Neural cell (in vitro differentiated cells): ENCODE measurements around the gene CEP20. TPM values are rescaled to one million over a fixed set of nuclear protein-coding genes. Genes with fewer than 3 reads are reported as not detected.

Experiments
- H2AFZ ChIP-seq: fragments of 200-600, 300-800 bp; sonication (generic), shearing (Covaris generic); 2 replicates; pipeline ENCODE4 v1.6.0; 2014; ENCODE audit warnings: low read depth, mild to moderate bottlenecking, antibody characterized with exemption, low read length, moderate library complexity
- H3F3A ChIP-seq: fragments of 200-600 bp; shearing (Covaris generic); 2 replicates; pipeline ENCODE4 v1.6.1; 2016; ENCODE audit warnings: mild to moderate bottlenecking, moderate library complexity, mixed read lengths, antibody characterized with exemption, low read length; ENCODE audit not compliant: insufficient read depth, poor library complexity, severe bottlenecking
- H3K27ac ChIP-seq: fragments of 200-600, 300-800 bp; sonication (generic), shearing (Covaris generic); 2 replicates; pipeline ENCODE4 v1.5.1; 2014; ENCODE audit warnings: mild to moderate bottlenecking, low read length, moderate library complexity
- H3K27me3 ChIP-seq: fragments of 300-800, 200-600 bp; sonication (generic), shearing (Covaris generic); 2 replicates; pipeline ENCODE4 v1.6.0; 2014; ENCODE audit warnings: mild to moderate bottlenecking, low read depth, low read length, moderate library complexity; ENCODE audit not compliant: insufficient read depth
- H3K36me3 ChIP-seq: fragments of 300-800, 200-600 bp; sonication (generic), shearing (Covaris generic); 2 replicates; pipeline ENCODE4 v1.5.1; 2014; ENCODE audit warnings: mild to moderate bottlenecking, antibody characterized with exemption, low read length, moderate library complexity; ENCODE audit not compliant: insufficient read depth
- H3K4me2 ChIP-seq: fragments of 300-800, 200-600 bp; sonication (generic), shearing (Covaris generic); 2 replicates; pipeline ENCODE4 v1.6.0; 2014; ENCODE audit warnings: mild to moderate bottlenecking, low read length
- H3K4me3 ChIP-seq: fragments of 300-800, 200-600 bp; sonication (generic), shearing (Covaris generic); 2 replicates; pipeline ENCODE4 v1.5.1; 2014; ENCODE audit warnings: mild to moderate bottlenecking, low read length, moderate library complexity
- H3K79me2 ChIP-seq: fragments of 200-600 bp; shearing (Covaris generic); replicated peaks from 2 replicates; pipeline ENCODE4 v1.6.0; 2014; ENCODE audit warnings: mild to moderate bottlenecking, low read length, moderate library complexity; ENCODE audit not compliant: insufficient read depth
- H3K9ac ChIP-seq: fragments of 300-800, 200-600 bp; sonication (generic), shearing (Covaris generic); 2 replicates; pipeline ENCODE4 v1.6.1; 2016; ENCODE audit warnings: mild to moderate bottlenecking, low read length, mixed read lengths
- H3K9me2 ChIP-seq: fragments of 200-600 bp; shearing (Covaris generic); 2 replicates; pipeline ENCODE4 v1.6.1; 2016; ENCODE audit warnings: mild to moderate bottlenecking, low read length, mixed read lengths; ENCODE audit not compliant: insufficient read depth
- H3K9me3 ChIP-seq: fragments of 200-600, 300-800 bp; sonication (generic), shearing (Covaris generic); 2 replicates; pipeline ENCODE4 v1.6.1; 2016; ENCODE audit warnings: mild to moderate bottlenecking, mixed run types, low read length, moderate library complexity, mixed read lengths
- H4K20me1 ChIP-seq: fragments of 200-600 bp; shearing (Covaris generic); 2 replicates; pipeline ENCODE4 v1.6.1; 2016; ENCODE audit warnings: mild to moderate bottlenecking, mixed run types; ENCODE audit not compliant: insufficient read depth
- EP300 ChIP-seq: fragments of 450-650 bp; conservative IDR thresholded peaks from 2 replicates; pipeline ENCODE4 v1.6.1; 2014; ENCODE audit warnings: antibody characterized with exemption, mild to moderate bottlenecking, moderate library complexity; ENCODE audit not compliant: poor library complexity, severe bottlenecking
- EZH2 ChIP-seq: fragments of 200-600, 300-800 bp; shearing (Covaris generic), sonication (generic); IDR thresholded peaks from 2 replicates; pipeline ENCODE4 v1.6.1; 2014; ENCODE audit warnings: antibody characterized with exemption, low read length, borderline replicate concordance, mild to moderate bottlenecking; ENCODE audit not compliant: insufficient read depth, poor library complexity, severe bottlenecking
- MXI1 ChIP-seq: fragments of 450-650 bp; conservative IDR thresholded peaks from 2 replicates; pipeline ENCODE4 v1.6.1; 2014; ENCODE audit warnings: antibody characterized with exemption, mild to moderate bottlenecking; ENCODE audit not compliant: poor library complexity, severe bottlenecking
- POLR2AphosphoS5 ChIP-seq: IDR thresholded peaks from 2 replicates; pipeline ENCODE4 v1.6.1; 2012
- RAD21 ChIP-seq: fragments of 450-650 bp; conservative IDR thresholded peaks from 2 replicates; pipeline ENCODE4 v1.6.1; 2014; ENCODE audit warnings: antibody characterized with exemption, mild to moderate bottlenecking, moderate library complexity
- SMC3 ChIP-seq: fragments of 450-650 bp; conservative IDR thresholded peaks from 2 replicates; pipeline ENCODE4 v1.6.1; 2014; ENCODE audit warnings: antibody characterized with exemption, mild to moderate bottlenecking, moderate library complexity; ENCODE audit not compliant: poor library complexity
- TAF1 ChIP-seq: IDR thresholded peaks from 2 replicates; pipeline ENCODE4 v1.6.1; 2012; ENCODE audit warnings: low read depth
- polyA plus RNA-seq: library from polyadenylated mRNA; depleted of rRNA; stranded (reverse); fragments of >200 nt; gene quantifications from 2 replicates; pipeline ENCODE4 v1.2.3, GENCODE V29; 2014
- TF ChIP-seq, protein P1 (sequence below): fragments of 450-650 bp; IDR thresholded peaks from 2 replicates; pipeline ENCODE4 v1.5.1; 2014; ENCODE audit warnings: antibody characterized with exemption, mild to moderate bottlenecking, moderate library complexity; ENCODE audit not compliant: poor library complexity, severe bottlenecking
- TF ChIP-seq, protein P2 (sequence below): IDR thresholded peaks from 2 replicates; pipeline ENCODE4 v1.6.1; 2012; ENCODE audit warnings: borderline replicate concordance

Gene CEP20
- polyA plus RNA-seq, 1 donor from 2014 or later = 59.7 TPM

DNA sequence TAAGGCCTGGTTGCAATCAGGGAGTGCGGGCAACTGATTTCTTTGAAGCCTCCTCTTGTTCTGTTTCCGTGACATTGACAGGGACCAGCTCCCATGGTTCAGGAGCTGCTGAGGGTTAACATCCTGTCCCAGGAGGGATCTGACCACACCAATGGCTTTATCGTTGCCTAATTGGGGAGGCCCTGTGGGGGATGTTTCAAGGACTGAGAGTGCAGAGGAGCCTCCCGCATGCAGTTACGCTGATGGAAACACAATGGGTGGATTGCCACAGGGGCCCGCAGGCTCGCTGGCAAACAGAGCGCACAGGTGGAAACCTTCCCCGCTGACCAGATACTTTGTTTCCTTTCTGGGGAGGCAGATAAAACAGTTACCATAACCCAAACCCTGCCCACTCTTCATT is 37.2 kb upstream of the CEP20 start:
- H3K9me2 ChIP-seq = no peaks in the 10 kb centered on the region
- TF ChIP-seq EZH2 = no peak
- TF ChIP-seq POLR2AphosphoS5 = no peak
- TF ChIP-seq, protein P1, sequence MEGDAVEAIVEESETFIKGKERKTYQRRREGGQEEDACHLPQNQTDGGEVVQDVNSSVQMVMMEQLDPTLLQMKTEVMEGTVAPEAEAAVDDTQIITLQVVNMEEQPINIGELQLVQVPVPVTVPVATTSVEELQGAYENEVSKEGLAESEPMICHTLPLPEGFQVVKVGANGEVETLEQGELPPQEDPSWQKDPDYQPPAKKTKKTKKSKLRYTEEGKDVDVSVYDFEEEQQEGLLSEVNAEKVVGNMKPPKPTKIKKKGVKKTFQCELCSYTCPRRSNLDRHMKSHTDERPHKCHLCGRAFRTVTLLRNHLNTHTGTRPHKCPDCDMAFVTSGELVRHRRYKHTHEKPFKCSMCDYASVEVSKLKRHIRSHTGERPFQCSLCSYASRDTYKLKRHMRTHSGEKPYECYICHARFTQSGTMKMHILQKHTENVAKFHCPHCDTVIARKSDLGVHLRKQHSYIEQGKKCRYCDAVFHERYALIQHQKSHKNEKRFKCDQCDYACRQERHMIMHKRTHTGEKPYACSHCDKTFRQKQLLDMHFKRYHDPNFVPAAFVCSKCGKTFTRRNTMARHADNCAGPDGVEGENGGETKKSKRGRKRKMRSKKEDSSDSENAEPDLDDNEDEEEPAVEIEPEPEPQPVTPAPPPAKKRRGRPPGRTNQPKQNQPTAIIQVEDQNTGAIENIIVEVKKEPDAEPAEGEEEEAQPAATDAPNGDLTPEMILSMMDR = no peak
- TF ChIP-seq, protein P2, sequence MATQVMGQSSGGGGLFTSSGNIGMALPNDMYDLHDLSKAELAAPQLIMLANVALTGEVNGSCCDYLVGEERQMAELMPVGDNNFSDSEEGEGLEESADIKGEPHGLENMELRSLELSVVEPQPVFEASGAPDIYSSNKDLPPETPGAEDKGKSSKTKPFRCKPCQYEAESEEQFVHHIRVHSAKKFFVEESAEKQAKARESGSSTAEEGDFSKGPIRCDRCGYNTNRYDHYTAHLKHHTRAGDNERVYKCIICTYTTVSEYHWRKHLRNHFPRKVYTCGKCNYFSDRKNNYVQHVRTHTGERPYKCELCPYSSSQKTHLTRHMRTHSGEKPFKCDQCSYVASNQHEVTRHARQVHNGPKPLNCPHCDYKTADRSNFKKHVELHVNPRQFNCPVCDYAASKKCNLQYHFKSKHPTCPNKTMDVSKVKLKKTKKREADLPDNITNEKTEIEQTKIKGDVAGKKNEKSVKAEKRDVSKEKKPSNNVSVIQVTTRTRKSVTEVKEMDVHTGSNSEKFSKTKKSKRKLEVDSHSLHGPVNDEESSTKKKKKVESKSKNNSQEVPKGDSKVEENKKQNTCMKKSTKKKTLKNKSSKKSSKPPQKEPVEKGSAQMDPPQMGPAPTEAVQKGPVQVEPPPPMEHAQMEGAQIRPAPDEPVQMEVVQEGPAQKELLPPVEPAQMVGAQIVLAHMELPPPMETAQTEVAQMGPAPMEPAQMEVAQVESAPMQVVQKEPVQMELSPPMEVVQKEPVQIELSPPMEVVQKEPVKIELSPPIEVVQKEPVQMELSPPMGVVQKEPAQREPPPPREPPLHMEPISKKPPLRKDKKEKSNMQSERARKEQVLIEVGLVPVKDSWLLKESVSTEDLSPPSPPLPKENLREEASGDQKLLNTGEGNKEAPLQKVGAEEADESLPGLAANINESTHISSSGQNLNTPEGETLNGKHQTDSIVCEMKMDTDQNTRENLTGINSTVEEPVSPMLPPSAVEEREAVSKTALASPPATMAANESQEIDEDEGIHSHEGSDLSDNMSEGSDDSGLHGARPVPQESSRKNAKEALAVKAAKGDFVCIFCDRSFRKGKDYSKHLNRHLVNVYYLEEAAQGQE = no peak
- no peak for TF ChIP-seq EP300
- no peak for TF ChIP-seq MXI1
- no peak for TF ChIP-seq SMC3
- no peak for TF ChIP-seq TAF1
- no peak for TF ChIP-seq RAD21
- H3K4me3 ChIP-seq = no peak overlapping the region
- no peaks in the 10 kb centered on the region for H4K20me1 ChIP-seq
- H2AFZ ChIP-seq = no peak overlapping the region
- H3K4me2 ChIP-seq = no peak overlapping the region
- H3K9ac ChIP-seq = no peak overlapping the region
- no peak overlapping the region for H3K27ac ChIP-seq
- no peaks in the 10 kb centered on the region for H3K36me3 ChIP-seq
- H3K27me3 ChIP-seq = no peaks in the 10 kb centered on the region
- H3F3A ChIP-seq = no peaks in the 10 kb centered on the region
- no peaks in the 10 kb centered on the region for H3K9me3 ChIP-seq
- H3K79me2 ChIP-seq = no peaks in the 10 kb centered on the region

DNA sequence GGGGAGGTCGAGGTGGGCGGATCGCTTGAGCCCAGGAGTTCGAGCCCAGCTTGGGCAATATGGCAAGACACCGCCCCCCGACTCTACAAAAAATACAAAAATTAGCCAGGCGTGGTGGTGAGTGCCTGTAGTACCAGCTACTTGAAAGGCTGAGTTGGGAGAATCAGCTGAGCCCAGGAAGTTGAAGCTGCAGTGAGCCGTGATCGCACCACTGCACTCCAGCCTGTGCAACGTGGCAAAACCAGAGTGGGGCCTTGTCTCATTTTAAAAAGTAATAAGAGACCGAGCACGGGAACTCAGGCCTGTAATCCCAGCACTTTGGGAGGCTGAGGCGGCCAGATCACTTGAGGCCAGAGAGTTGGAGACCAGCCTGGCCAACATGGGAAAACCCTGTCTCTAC is 36.6 kb upstream of the CEP20 start:
- no peak for TF ChIP-seq RAD21
- TF ChIP-seq TAF1 = no peak
- no peak for TF ChIP-seq MXI1
- no peak for TF ChIP-seq EP300
- no peak for TF ChIP-seq SMC3
- TF ChIP-seq, protein P2 = no peak
- no peak for TF ChIP-seq POLR2AphosphoS5
- TF ChIP-seq EZH2 = no peak
- TF ChIP-seq, protein P1 = no peak

More for the DNA sequence above, 36.6 kb upstream of the CEP20 start:
- H3K9ac ChIP-seq = no peak overlapping the region
- H4K20me1 ChIP-seq = no peaks in the 10 kb centered on the region
- no peaks in the 10 kb centered on the region for H3K9me3 ChIP-seq
- H3K9me2 ChIP-seq = no peaks in the 10 kb centered on the region
- no peaks in the 10 kb centered on the region for H3K27me3 ChIP-seq
- no peak overlapping the region for H3K4me3 ChIP-seq
- H3K36me3 ChIP-seq = no peaks in the 10 kb centered on the region
- H3K27ac ChIP-seq = no peak overlapping the region
- H3F3A ChIP-seq = no peaks in the 10 kb centered on the region
- H3K79me2 ChIP-seq = no peaks in the 10 kb centered on the region
- no peak overlapping the region for H3K4me2 ChIP-seq
- H2AFZ ChIP-seq = no peak overlapping the region
